IMR-90 (cell line): Measurements from ENCODE around the gene PDHA2. TPM values are rescaled to one million over a fixed set of nuclear protein-coding genes. Genes with fewer than 3 reads are reported as not detected.

Experiments used
- ATAC-seq: fragments of 200-7000 bp; cut with Tn5 transposase; 2 replicates; pipeline ENCODE4 v1.9.1; 2020; ENCODE audit warnings: low read depth, mild to moderate bottlenecking, moderate library complexity
- BruUV-seq: library from RNA; stranded (reverse); fragments of 400-500 nt; replicated peaks from 2 replicates; lab custom pipeline; 2021; lab: Mats Ljungman, UMichigan
- CTCF ChIA-PET: fragments of 300-600 bp; formaldehyde crosslinking; extraction: SDS; loops from one replicate; lab custom pipeline; 2021; ENCODE audit warnings: antibody characterized with exemption; lab: Yijun Ruan, JAX
- POLR2A ChIA-PET: fragments of 300-600 bp; sonication (Branson Sonifier 250); formaldehyde crosslinking; loops from one replicate; lab custom pipeline; 2022; ENCODE audit warnings: antibody characterized with exemption; ENCODE audit not compliant: unreplicated experiment; lab: Charles Lee
- DNase-seq: peaks from one replicate; pipeline ENCODE4 v3.0.0; 2013
- H2AFZ ChIP-seq: replicated peaks from 2 replicates; pipeline ENCODE3; 2013; ENCODE audit warnings: low read length, mild to moderate bottlenecking; ENCODE audit not compliant: poor library complexity
- H2AK5ac ChIP-seq: 2 replicates; pipeline ENCODE4 v1.6.1; 2013; ENCODE audit warnings: low read depth, low read length, inconsistent platforms
- H2AK9ac ChIP-seq: replicated peaks from 2 replicates; pipeline ENCODE3; 2013; ENCODE audit warnings: mild to moderate bottlenecking, low read depth, low read length, moderate library complexity; ENCODE audit not compliant: poor library complexity
- H2BK120ac ChIP-seq: 2 replicates; pipeline ENCODE4 v1.6.1; 2013; ENCODE audit warnings: low read depth, low read length, inconsistent platforms
- H2BK15ac ChIP-seq: 3 replicates; pipeline ENCODE4 v1.6.1; 2013; ENCODE audit warnings: low read depth, low read length, inconsistent platforms
- H2BK20ac ChIP-seq: 2 replicates; pipeline ENCODE4 v1.6.1; 2013; ENCODE audit warnings: low read depth, mild to moderate bottlenecking, inconsistent platforms, low read length, moderate library complexity
- H2BK5ac ChIP-seq: 2 replicates; pipeline ENCODE4 v1.6.1; 2013; ENCODE audit warnings: mild to moderate bottlenecking, low read depth, low read length, inconsistent platforms; ENCODE audit not compliant: poor library complexity, severe bottlenecking
- H3K14ac ChIP-seq: replicated peaks from 2 replicates; pipeline ENCODE4 v1.6.1; 2013; ENCODE audit warnings: low read depth, low read length, inconsistent platforms
- H3K18ac ChIP-seq: 2 replicates; pipeline ENCODE4 v1.6.1; 2013; ENCODE audit warnings: low read depth, low read length, control low read depth
- H3K23ac ChIP-seq: 2 replicates; pipeline ENCODE4 v1.6.1; 2013; ENCODE audit warnings: low read depth, low read length, inconsistent platforms
- H3K27ac ChIP-seq: 2 replicates; pipeline ENCODE4 v1.5.1; 2013; ENCODE audit warnings: mild to moderate bottlenecking, control low read depth, low read length; ENCODE audit not compliant: insufficient read depth
- H3K27me3 ChIP-seq: 2 replicates; pipeline ENCODE4 v1.6.1; 2013; ENCODE audit warnings: low read length; ENCODE audit not compliant: control insufficient read depth, insufficient read depth
- H3K36me3 ChIP-seq: 2 replicates; pipeline ENCODE4 v1.6.1; 2013; ENCODE audit warnings: low read length, mixed read lengths; ENCODE audit not compliant: control insufficient read depth, insufficient read depth
- H3K4ac ChIP-seq: 2 replicates; pipeline ENCODE4 v1.6.1; 2013; ENCODE audit warnings: low read depth, low read length, inconsistent platforms
- H3K4me1 ChIP-seq: 2 replicates; pipeline ENCODE4 v1.6.1; 2013; ENCODE audit warnings: low read length, mixed read lengths; ENCODE audit not compliant: control insufficient read depth, insufficient read depth
- H3K4me2 ChIP-seq: 2 replicates; pipeline ENCODE4 v1.6.1; 2013; ENCODE audit warnings: low read depth, mild to moderate bottlenecking, control low read depth, low read length, moderate library complexity
- H3K4me3 ChIP-seq: 2 replicates; pipeline ENCODE4 v1.5.1; 2013; ENCODE audit warnings: low read depth, mild to moderate bottlenecking, control low read depth, low read length, moderate library complexity; ENCODE audit not compliant: insufficient read depth
- H3K56ac ChIP-seq: 2 replicates; pipeline ENCODE4 v1.6.1; 2013; ENCODE audit warnings: low read length, inconsistent platforms; ENCODE audit not compliant: insufficient read depth; ENCODE audit errors: extremely low read depth
- H3K79me1 ChIP-seq, 2 experiments: 2 replicates each; pipeline ENCODE4 v1.6.1; 2013; ENCODE audit warnings: low read length in 2 of 2, inconsistent platforms in 1 of 2, low read depth in 1 of 2
- H3K9ac ChIP-seq: 2 replicates; pipeline ENCODE4 v1.6.1; 2013; ENCODE audit warnings: low read depth, low read length, control low read depth
- H3K9me1 ChIP-seq: 2 replicates; pipeline ENCODE4 v1.6.1; 2013; ENCODE audit warnings: low read length, inconsistent platforms; ENCODE audit not compliant: insufficient read depth
- H3K9me3 ChIP-seq: 2 replicates; pipeline ENCODE4 v1.6.1; 2013; ENCODE audit warnings: low read length; ENCODE audit not compliant: control insufficient read depth, insufficient read depth
- H4K20me1 ChIP-seq: 2 replicates; pipeline ENCODE4 v1.6.1; 2013; ENCODE audit warnings: low read length, inconsistent platforms; ENCODE audit not compliant: insufficient read depth
- H4K5ac ChIP-seq: 2 replicates; pipeline ENCODE4 v1.6.1; 2013; ENCODE audit warnings: mild to moderate bottlenecking, low read depth, low read length, control low read depth
- H4K8ac ChIP-seq, 2 experiments: 2 replicates each; pipeline ENCODE4 v1.6.1; 2013; ENCODE audit warnings: low read depth in 2 of 2, low read length in 2 of 2, control low read depth in 1 of 2, inconsistent platforms in 1 of 2
- H4K91ac ChIP-seq: 2 replicates; pipeline ENCODE4 v1.6.1; 2013; ENCODE audit warnings: low read depth, low read length, inconsistent platforms; ENCODE audit not compliant: insufficient read depth
- BHLHE40 ChIP-seq: fragments of 150-350 bp; IDR thresholded peaks from 2 replicates; pipeline ENCODE4 v1.6.1; 2016; ENCODE audit warnings: mild to moderate bottlenecking, low read depth, low read length
- CEBPB ChIP-seq: IDR thresholded peaks from 2 replicates; pipeline ENCODE4 v1.6.1; 2012; ENCODE audit warnings: low read depth, low read length, improper control_type of control experiment
- CHD1 ChIP-seq: IDR thresholded peaks from 2 replicates; pipeline ENCODE4 v1.6.1; 2012; ENCODE audit warnings: low read depth, low read length, improper control_type of control experiment
- ELK1 ChIP-seq: fragments of 150-350 bp; IDR thresholded peaks from 2 replicates; pipeline ENCODE4 v1.6.1; 2016; ENCODE audit warnings: low read depth, mild to moderate bottlenecking, low read length, moderate library complexity, borderline replicate concordance
- FOS ChIP-seq: fragments of 150-350 bp; IDR thresholded peaks from 2 replicates; pipeline ENCODE4 v1.6.1; 2016; ENCODE audit warnings: low read depth, low read length
- MAFK ChIP-seq: IDR thresholded peaks from 2 replicates; pipeline ENCODE4 v1.6.1; 2012; ENCODE audit warnings: low read depth, low read length, improper control_type of control experiment
- MAZ ChIP-seq: IDR thresholded peaks from 2 replicates; pipeline ENCODE4 v1.6.1; 2012; ENCODE audit warnings: low read depth, mild to moderate bottlenecking, low read length, improper control_type of control experiment, moderate library complexity, borderline replicate concordance
- MXI1 ChIP-seq: IDR thresholded peaks from 2 replicates; pipeline ENCODE4 v1.6.1; 2012; ENCODE audit warnings: low read depth, mild to moderate bottlenecking, low read length, moderate library complexity, borderline replicate concordance
- NFE2L2 ChIP-seq: fragments of 150-350 bp; IDR thresholded peaks from 2 replicates; pipeline ENCODE4 v1.6.1; 2016; ENCODE audit warnings: low read depth, mild to moderate bottlenecking, low read length
- POLR2A ChIP-seq: IDR thresholded peaks from 2 replicates; pipeline ENCODE4 v1.6.1; 2012; ENCODE audit warnings: mild to moderate bottlenecking, low read depth, low read length
- RAD21 ChIP-seq: IDR thresholded peaks from 2 replicates; pipeline ENCODE4 v1.6.1; 2012; ENCODE audit warnings: low read length, improper control_type of control experiment
- RCOR1 ChIP-seq: IDR thresholded peaks from 2 replicates; pipeline ENCODE4 v1.6.1; 2012; ENCODE audit warnings: mild to moderate bottlenecking, low read length, improper control_type of control experiment; ENCODE audit not compliant: insufficient replicate concordance
- RFX5 ChIP-seq: IDR thresholded peaks from 2 replicates; pipeline ENCODE4 v1.8.0; 2012; ENCODE audit warnings: low read depth, mild to moderate bottlenecking, low read length, moderate library complexity
- SMC3 ChIP-seq: fragments of 150-350 bp; IDR thresholded peaks from 2 replicates; pipeline ENCODE4 v1.6.1; 2016; ENCODE audit warnings: low read depth, mild to moderate bottlenecking, antibody characterized with exemption, low read length, moderate library complexity
- WGBS, 2 experiments: methylation state at CpG; one replicate each; pipeline versions ENCODE4 v1.1.5 to v1.1.7; 2013; ENCODE audit warnings: missing lambda C conversion rate in 2 of 2; ENCODE audit not compliant: insufficient read length in 1 of 2; ENCODE audit errors: extremely low coverage in 2 of 2; 5-methylcytosine and 5-hydroxymethylcytosine counted together
- dilution Hi-C: fragments of 300-500 bp; cut with HindIII; formaldehyde crosslinking; loops from one replicate; pipeline ENCODE4 v1.14.3; 2018; ENCODE audit warnings: low sequenced_read_pairs; ENCODE audit not compliant: unreplicated experiment
- in situ Hi-C: fragments of 300-500 bp; cut with MboI; formaldehyde crosslinking; loops from 3 replicates; pipeline ENCODE4 v1.14.3; 2019; ENCODE audit warnings: low sequenced_read_pairs, inconsistent platforms, mixed read lengths
- intact Hi-C: fragments of 100-400 bp; cut with micrococcal nuclease; formaldehyde crosslinking; loops from 2 replicates; pipeline ENCODE4 v1.10.0; 2022
- polyA plus RNA-seq, 3 experiments: library from polyadenylated mRNA; depleted of rRNA; stranded (reverse); fragments of >200 nt; gene quantifications; 2 replicates each; pipeline ENCODE4 v1.2.3, GENCODE V29; 2012; ENCODE audit warnings: low replicate concordance in 1 of 3
- total RNA-seq: library from RNA; depleted of rRNA; stranded (reverse); fragments of >200 nt; gene quantifications from 2 replicates; pipeline ENCODE4 v1.2.3, GENCODE V29; 2012
- TF ChIP-seq, protein P1 (sequence below): conservative IDR thresholded peaks from 2 replicates; pipeline ENCODE4 v1.5.1; 2012; ENCODE audit warnings: mild to moderate bottlenecking, low read depth, low read length, improper control_type of control experiment
- TF ChIP-seq, protein P2 (sequence below): fragments of 150-350 bp; IDR thresholded peaks from 2 replicates; pipeline ENCODE4 v1.6.1; 2017; ENCODE audit warnings: mild to moderate bottlenecking, antibody characterized with exemption, low read length, low read depth

PDHA2 gene
- total and polyA plus RNA-seq, 2 of the 4 experiments (the other 2 are of a cell fraction) = not detected

GRCh38 chr4:95877636-95878035, 37.7 kb downstream of the PDHA2 start:
- no peak overlapping the region for H4K91ac ChIP-seq
- H3K56ac ChIP-seq = no peak overlapping the region
- H3K27me3 ChIP-seq = no peaks in the 10 kb centered on the region
- H2AK5ac ChIP-seq = no peak overlapping the region
- H3K79me1 ChIP-seq = no peaks in the 10 kb centered on the region
- DNase-seq (no peak), ATAC-seq (no peak)
- no peaks in the 10 kb centered on the region for H3K36me3 ChIP-seq
- no peaks in the 10 kb centered on the region for H3K4me1 ChIP-seq
- no CpG with 5 or more reads among the region's 1 CpG for WGBS, 2 experiments
- no peak overlapping the region for H4K8ac ChIP-seq
- POLR2A ChIA-PET = no interaction called here
- no peaks in the 10 kb centered on the region for H3K9me1 ChIP-seq
- H3K4me2 ChIP-seq = no peak overlapping the region
- H4K5ac ChIP-seq = no peak overlapping the region
- H3K14ac ChIP-seq = no peak overlapping the region
- H3K9ac ChIP-seq = no peak overlapping the region
- no peak overlapping the region for H3K4ac ChIP-seq
- no peaks in the 10 kb centered on the region for H4K20me1 ChIP-seq
- H2BK5ac ChIP-seq = no peak overlapping the region
- no peak overlapping the region for H2BK15ac ChIP-seq
- H3K9me3 ChIP-seq = no peaks in the 10 kb centered on the region
- no peak overlapping the region for H3K23ac ChIP-seq
- TF ChIP-seq CHD1 (no peak), RCOR1 (no peak), MAZ (no peak), ELK1 (no peak), RFX5 (no peak), MXI1 (no peak), MAFK (no peak), FOS (no peak), NFE2L2 (no peak), CEBPB (no peak), SMC3 (no peak), RAD21 (no peak), POLR2A (no peak), BHLHE40 (no peak)
- TF ChIP-seq, protein P1, sequence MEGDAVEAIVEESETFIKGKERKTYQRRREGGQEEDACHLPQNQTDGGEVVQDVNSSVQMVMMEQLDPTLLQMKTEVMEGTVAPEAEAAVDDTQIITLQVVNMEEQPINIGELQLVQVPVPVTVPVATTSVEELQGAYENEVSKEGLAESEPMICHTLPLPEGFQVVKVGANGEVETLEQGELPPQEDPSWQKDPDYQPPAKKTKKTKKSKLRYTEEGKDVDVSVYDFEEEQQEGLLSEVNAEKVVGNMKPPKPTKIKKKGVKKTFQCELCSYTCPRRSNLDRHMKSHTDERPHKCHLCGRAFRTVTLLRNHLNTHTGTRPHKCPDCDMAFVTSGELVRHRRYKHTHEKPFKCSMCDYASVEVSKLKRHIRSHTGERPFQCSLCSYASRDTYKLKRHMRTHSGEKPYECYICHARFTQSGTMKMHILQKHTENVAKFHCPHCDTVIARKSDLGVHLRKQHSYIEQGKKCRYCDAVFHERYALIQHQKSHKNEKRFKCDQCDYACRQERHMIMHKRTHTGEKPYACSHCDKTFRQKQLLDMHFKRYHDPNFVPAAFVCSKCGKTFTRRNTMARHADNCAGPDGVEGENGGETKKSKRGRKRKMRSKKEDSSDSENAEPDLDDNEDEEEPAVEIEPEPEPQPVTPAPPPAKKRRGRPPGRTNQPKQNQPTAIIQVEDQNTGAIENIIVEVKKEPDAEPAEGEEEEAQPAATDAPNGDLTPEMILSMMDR = no peak
- TF ChIP-seq, protein P2, sequence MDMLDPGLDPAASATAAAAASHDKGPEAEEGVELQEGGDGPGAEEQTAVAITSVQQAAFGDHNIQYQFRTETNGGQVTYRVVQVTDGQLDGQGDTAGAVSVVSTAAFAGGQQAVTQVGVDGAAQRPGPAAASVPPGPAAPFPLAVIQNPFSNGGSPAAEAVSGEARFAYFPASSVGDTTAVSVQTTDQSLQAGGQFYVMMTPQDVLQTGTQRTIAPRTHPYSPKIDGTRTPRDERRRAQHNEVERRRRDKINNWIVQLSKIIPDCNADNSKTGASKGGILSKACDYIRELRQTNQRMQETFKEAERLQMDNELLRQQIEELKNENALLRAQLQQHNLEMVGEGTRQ = no peak
- H3K27ac ChIP-seq = no peak overlapping the region
- BruUV-seq = no TSS peak
- H3K4me3 ChIP-seq = no peak overlapping the region
- H3K18ac ChIP-seq = no peak overlapping the region
- in situ Hi-C loops (no loop called here), dilution Hi-C loops (no loop called here), intact Hi-C loops (no loop called here)
- CTCF ChIA-PET = no interaction called here
- no peak overlapping the region for H2BK120ac ChIP-seq
- no peak overlapping the region for H2BK20ac ChIP-seq
- H2AFZ ChIP-seq = no peak overlapping the region
- H2AK9ac ChIP-seq = no peak overlapping the region
